SJSA1 (cell line): ENCODE measurements around the gene SCAP. TPM values are rescaled to one million over a fixed set of nuclear protein-coding genes. Genes with fewer than 3 reads are reported as not detected.

Experiments
- DNase-seq, 2 experiments: peaks; one replicate each; pipeline ENCODE4 v3.0.0-alpha.2; 2015 to 2020; ENCODE audit warnings: low spot score in 2 of 2, low read depth in 1 of 2
- H3K27ac ChIP-seq: fragments of 250-450 bp; sonication (Bioruptor Pico); 2 replicates; pipeline ENCODE4 v1.5.1; 2020; ENCODE audit warnings: mild to moderate bottlenecking, moderate library complexity
- H3K27me3 ChIP-seq: fragments of 250-450 bp; sonication (Bioruptor Pico); replicated peaks from 2 replicates; pipeline ENCODE4 v1.5.1; 2020; ENCODE audit warnings: mild to moderate bottlenecking, moderate library complexity
- H3K36me3 ChIP-seq: fragments of 250-450 bp; sonication (Bioruptor Pico); 2 replicates; pipeline ENCODE4 v1.5.1; 2020; ENCODE audit warnings: mild to moderate bottlenecking
- H3K4me1 ChIP-seq: fragments of 250-450 bp; sonication (Bioruptor Pico); replicated peaks from 2 replicates; pipeline ENCODE4 v1.6.1; 2021; ENCODE audit warnings: mild to moderate bottlenecking
- H3K4me3 ChIP-seq: fragments of 250-450 bp; sonication (Bioruptor Pico); 2 replicates; pipeline ENCODE4 v1.5.1; 2020; ENCODE audit warnings: mild to moderate bottlenecking
- H3K9me3 ChIP-seq: fragments of 250-450 bp; sonication (Bioruptor Pico); replicated peaks from 2 replicates; pipeline ENCODE4 v1.5.1; 2020; ENCODE audit warnings: mild to moderate bottlenecking
- total RNA-seq: library from RNA; depleted of rRNA; stranded (reverse); fragments of >200 nt; shearing (Covaris generic); gene quantifications from 2 replicates; pipeline ENCODE4 v1.2.3, GENCODE V29; 2014

Gene SCAP
- total RNA-seq, 1 experiment from 2014 or later: 33.5 TPM

- H3K36me3 ChIP-seq: peaks cover 23% of the 10 kb centered on the region; the same call in 1 of the 2 replicates
- H3K27ac ChIP-seq: no peak overlapping the region; the same call in 1 of the 2 replicates
- no peak for DNase-seq
Observed at GRCh38 chr3:47421741-47422649, 53.7 kb downstream of the SCAP start.

GRCh38 chr3:47420511-47421484 is 54.9 kb downstream of the SCAP start:
- Histone ChIP-seq H3K4me3 (no peak overlapping the region), H3K36me3 (peaks cover 23% of the 10 kb centered on the region; the same call in 1 of the 2 replicates), H3K9me3 (no peaks in the 10 kb centered on the region), H3K4me1 (peaks cover 10% of the 10 kb centered on the region), H3K27me3 (no peaks in the 10 kb centered on the region), H3K27ac (peak overlapping the region; percentile 46)
- DNase-seq: peak; percentile 84 to 87

More at GRCh38 chr3:47421741-47422649, 53.7 kb downstream of the SCAP start:
- Histone ChIP-seq H3K27me3 (no peaks in the 10 kb centered on the region), H3K9me3 (no peaks in the 10 kb centered on the region), H3K4me3 (no peak overlapping the region), H3K4me1 (peaks cover 10% of the 10 kb centered on the region)

GRCh38 chr3:47420044-47420430 is 55.7 kb downstream of the SCAP start:
- no peak for DNase-seq
- H3K9me3 ChIP-seq: no peaks in the 10 kb centered on the region
- H3K27ac ChIP-seq: no peak overlapping the region
- H3K27me3 ChIP-seq: no peaks in the 10 kb centered on the region
- H3K36me3 ChIP-seq: peaks cover 25% of the 10 kb centered on the region
- no peak overlapping the region for H3K4me3 ChIP-seq
- peaks cover 10% of the 10 kb centered on the region for H3K4me1 ChIP-seq

GRCh38 chr3:47419083-47420043 is 56.4 kb downstream of the SCAP start:
- Histone ChIP-seq H3K4me1 (peaks cover 16% of the 10 kb centered on the region), H3K27me3 (no peaks in the 10 kb centered on the region), H3K9me3 (no peaks in the 10 kb centered on the region), H3K36me3 (peaks cover 31% of the 10 kb centered on the region), H3K27ac (no peak overlapping the region), H3K4me3 (no peak overlapping the region)
- DNase-seq: no peak

GRCh38 chr3:47418167-47419082 is 57.3 kb downstream of the SCAP start:
- H3K27me3 ChIP-seq: no peaks in the 10 kb centered on the region
- no peak for DNase-seq
- H3K36me3 ChIP-seq: peaks cover 41% of the 10 kb centered on the region

GRCh38 chr3:47416041-47416440 is 59.7 kb downstream of the SCAP start:
- Histone ChIP-seq H3K4me1 (peaks cover 14% of the 10 kb centered on the region), H3K27ac (no peak overlapping the region), H3K36me3 (peaks cover 51% of the 10 kb centered on the region), H3K27me3 (no peaks in the 10 kb centered on the region), H3K4me3 (no peak overlapping the region), H3K9me3 (no peaks in the 10 kb centered on the region)
- no peak for DNase-seq

More at GRCh38 chr3:47418167-47419082, 57.3 kb downstream of the SCAP start:
- Histone ChIP-seq H3K27ac (no peak overlapping the region), H3K4me3 (no peak overlapping the region), H3K4me1 (peaks cover 20% of the 10 kb centered on the region), H3K9me3 (no peaks in the 10 kb centered on the region)

GRCh38 chr3:47414666-47415587 is 60.8 kb downstream of the SCAP start:
- H3K4me1 ChIP-seq: peaks cover 10% of the 10 kb centered on the region
- DNase-seq: peak in 1 of 2 experiments; percentile 26
- H3K4me3 ChIP-seq: no peak overlapping the region
- H3K27ac ChIP-seq: no peak overlapping the region
- H3K36me3 ChIP-seq: peaks cover 45% of the 10 kb centered on the region
- no peaks in the 10 kb centered on the region for H3K27me3 ChIP-seq
- H3K9me3 ChIP-seq: no peaks in the 10 kb centered on the region

GRCh38 chr3:47414161-47414564 is 61.6 kb downstream of the SCAP start:
- no peak overlapping the region for H3K27ac ChIP-seq
- no peaks in the 10 kb centered on the region for H3K27me3 ChIP-seq
- no peak overlapping the region for H3K4me3 ChIP-seq
- peaks cover 10% of the 10 kb centered on the region for H3K4me1 ChIP-seq
- H3K9me3 ChIP-seq: no peaks in the 10 kb centered on the region
- H3K36me3 ChIP-seq: peaks cover 52% of the 10 kb centered on the region
- no peak for DNase-seq

- no peaks in the 10 kb centered on the region for H3K9me3 ChIP-seq
- H3K4me3 ChIP-seq: no peak overlapping the region
- peaks cover 10% of the 10 kb centered on the region for H3K4me1 ChIP-seq
- peaks cover 57% of the 10 kb centered on the region for H3K36me3 ChIP-seq
- no peak for DNase-seq
- no peaks in the 10 kb centered on the region for H3K27me3 ChIP-seq
- no peak overlapping the region for H3K27ac ChIP-seq
Observed at GRCh38 chr3:47413751-47414150, 62.0 kb downstream of the SCAP start.

GRCh38 chr3:47412842-47413520 is 62.8 kb downstream of the SCAP start:
- H3K27me3 ChIP-seq: no peaks in the 10 kb centered on the region
- H3K27ac ChIP-seq: no peak overlapping the region
- peaks cover 10% of the 10 kb centered on the region for H3K4me1 ChIP-seq
- peaks cover 64% of the 10 kb centered on the region for H3K36me3 ChIP-seq
- no peaks in the 10 kb centered on the region for H3K9me3 ChIP-seq
- H3K4me3 ChIP-seq: no peak overlapping the region
- DNase-seq: no peak

GRCh38 chr3:47412453-47412756 is 63.3 kb downstream of the SCAP start:
- H3K4me1 ChIP-seq: peaks cover 10% of the 10 kb centered on the region
- H3K9me3 ChIP-seq: no peaks in the 10 kb centered on the region
- H3K4me3 ChIP-seq: no peak overlapping the region
- no peak overlapping the region for H3K27ac ChIP-seq
- peaks cover 68% of the 10 kb centered on the region for H3K36me3 ChIP-seq
- DNase-seq: no peak
- no peaks in the 10 kb centered on the region for H3K27me3 ChIP-seq
